AML-193 (cell line): ENCODE measurements around the gene FAF1.
A peak's percentile ranks its signal among the peaks of the same experiment; 100 is the strongest.
"Not testable (repeated sequence)": the region's sequence is repeated elsewhere in the genome, so short reads cannot be mapped to it uniquely, and the experiment has no call there.

Experiments used
- DNase-seq, 2 experiments: peaks; one replicate each; lab custom pipeline; 2025; lab: John Stamatoyannopoulos, UW

The FAF1 gene

GRCh38 chr1:50553921-50554320 is 406.1 kb downstream of the FAF1 start:
- DNase-seq = no peak

- no peak for DNase-seq
Measured at GRCh38 chr1:50548243-50548642, 411.8 kb downstream of the FAF1 start.

GRCh38 chr1:50542362-50542761 is 417.7 kb downstream of the FAF1 start:
- no peak for DNase-seq

GRCh38 chr1:50538476-50538875 is 421.6 kb downstream of the FAF1 start:
- DNase-seq = no peak

GRCh38 chr1:50531601-50532000 is 428.5 kb downstream of the FAF1 start:
- DNase-seq = no peak

GRCh38 chr1:50531027-50531426 is 429.0 kb downstream of the FAF1 start:
- DNase-seq = no peak

- DNase-seq = no peak
Measured at GRCh38 chr1:50529510-50529909, 430.6 kb downstream of the FAF1 start.

GRCh38 chr1:50527987-50528320 is 432.1 kb downstream of the FAF1 start:
- DNase-seq = not testable (repeated sequence)

- no peak for DNase-seq
Measured at GRCh38 chr1:50527249-50527986, 432.6 kb downstream of the FAF1 start.

- DNase-seq = no peak
Measured at GRCh38 chr1:50526431-50526830, 433.6 kb downstream of the FAF1 start.

GRCh38 chr1:50523548-50523947 is 436.5 kb downstream of the FAF1 start:
- DNase-seq = no peak

- DNase-seq = no peak
Measured at GRCh38 chr1:50522691-50523342, 437.2 kb downstream of the FAF1 start.

- DNase-seq = no peak
Measured at GRCh38 chr1:50521703-50522102, 438.4 kb downstream of the FAF1 start.

- DNase-seq = no peak
Measured at GRCh38 chr1:50517488-50517887, 442.6 kb downstream of the FAF1 start.

GRCh38 chr1:50516056-50516455 is 444.0 kb downstream of the FAF1 start:
- DNase-seq = no peak

- DNase-seq = peak in 1 of 2 experiments; percentile 33
Measured at GRCh38 chr1:50508040-50508586, 452.0 kb downstream of the FAF1 start.

- DNase-seq = no peak
Measured at GRCh38 chr1:50505427-50505826, 454.6 kb downstream of the FAF1 start.

- DNase-seq = no peak
Measured at GRCh38 chr1:50503515-50503914, 456.6 kb downstream of the FAF1 start.

GRCh38 chr1:50502147-50502546 is 457.9 kb downstream of the FAF1 start:
- no peak for DNase-seq

GRCh38 chr1:50497007-50497406 is 463.1 kb downstream of the FAF1 start:
- DNase-seq = no peak

- no peak for DNase-seq
Measured at GRCh38 chr1:50493710-50494109, 466.4 kb downstream of the FAF1 start.

- no peak for DNase-seq
Measured at GRCh38 chr1:50492142-50492541, 467.9 kb downstream of the FAF1 start.

GRCh38 chr1:50491142-50491541 is 468.9 kb downstream of the FAF1 start:
- DNase-seq = peak; percentile 8 to 19

GRCh38 chr1:50490640-50491039 is 469.4 kb downstream of the FAF1 start:
- DNase-seq = no peak
